Amygdala (tissue), 56 donors: Measurements from ENCODE around the gene ZXDC.

Experiments
- DNase-seq, 56 donors: peaks; one replicate each; lab custom pipeline; 2025; lab: John Stamatoyannopoulos, UW

Gene ZXDC

DNA sequence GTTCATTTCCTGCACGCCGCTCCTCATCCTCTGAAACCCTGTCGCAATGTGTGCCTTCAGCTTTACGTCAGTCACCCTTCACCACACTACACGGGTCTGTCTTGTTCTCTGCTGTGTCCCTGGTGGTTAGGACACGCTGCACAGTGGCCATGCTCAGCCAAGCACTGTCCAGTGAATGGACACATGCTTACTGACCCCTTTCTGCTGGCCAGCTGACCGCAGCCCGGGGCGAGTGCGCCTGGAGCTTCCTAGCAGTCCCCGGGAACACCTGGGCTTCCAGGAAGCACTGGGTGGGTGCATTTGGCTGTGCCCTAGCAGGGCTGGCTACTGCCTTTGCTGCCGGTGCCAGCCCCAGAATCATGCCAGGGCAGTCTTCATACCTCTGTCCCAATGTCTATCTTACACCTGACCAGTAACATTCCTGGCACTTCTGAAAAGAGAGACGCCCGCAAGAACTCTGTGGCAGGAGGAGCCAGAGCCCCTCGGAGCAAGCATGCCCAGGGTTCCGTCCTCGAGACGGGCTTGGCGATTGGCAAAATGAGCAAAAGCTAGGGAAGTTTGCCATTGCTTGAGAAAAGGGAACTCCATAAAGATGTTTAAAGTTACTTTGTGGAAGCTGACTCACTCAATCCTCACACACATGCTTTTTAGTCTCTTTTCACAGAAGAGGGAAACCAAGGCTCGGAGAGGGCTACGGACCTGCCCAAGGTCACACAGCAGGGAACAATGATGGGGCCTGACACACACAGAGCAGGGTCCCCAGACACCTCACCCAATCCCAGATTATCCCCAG, 15.7 kb upstream of the ZXDC start:
- DNase-seq = no peak

DNA sequence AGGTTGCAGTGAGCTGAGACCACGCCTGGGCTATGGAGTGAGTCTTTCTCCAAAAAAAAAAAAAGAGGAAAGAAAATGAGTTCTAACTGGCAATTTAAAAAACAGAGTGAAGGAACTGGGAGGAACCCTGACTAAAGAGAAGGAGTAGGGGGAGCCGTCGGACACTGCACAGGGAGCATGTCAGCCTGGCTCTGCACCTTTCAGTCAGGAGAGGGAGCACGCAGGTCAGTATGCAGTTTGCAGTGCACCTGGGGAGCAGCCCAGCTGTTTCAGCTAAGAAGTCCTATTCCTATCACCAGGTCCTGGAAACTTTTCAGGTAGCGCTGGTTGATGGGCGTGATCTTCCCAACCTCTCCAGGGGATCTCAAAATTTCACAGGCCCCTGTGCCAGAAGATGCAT, 14.9 kb upstream of the ZXDC start:
- DNase-seq = no peak

DNA sequence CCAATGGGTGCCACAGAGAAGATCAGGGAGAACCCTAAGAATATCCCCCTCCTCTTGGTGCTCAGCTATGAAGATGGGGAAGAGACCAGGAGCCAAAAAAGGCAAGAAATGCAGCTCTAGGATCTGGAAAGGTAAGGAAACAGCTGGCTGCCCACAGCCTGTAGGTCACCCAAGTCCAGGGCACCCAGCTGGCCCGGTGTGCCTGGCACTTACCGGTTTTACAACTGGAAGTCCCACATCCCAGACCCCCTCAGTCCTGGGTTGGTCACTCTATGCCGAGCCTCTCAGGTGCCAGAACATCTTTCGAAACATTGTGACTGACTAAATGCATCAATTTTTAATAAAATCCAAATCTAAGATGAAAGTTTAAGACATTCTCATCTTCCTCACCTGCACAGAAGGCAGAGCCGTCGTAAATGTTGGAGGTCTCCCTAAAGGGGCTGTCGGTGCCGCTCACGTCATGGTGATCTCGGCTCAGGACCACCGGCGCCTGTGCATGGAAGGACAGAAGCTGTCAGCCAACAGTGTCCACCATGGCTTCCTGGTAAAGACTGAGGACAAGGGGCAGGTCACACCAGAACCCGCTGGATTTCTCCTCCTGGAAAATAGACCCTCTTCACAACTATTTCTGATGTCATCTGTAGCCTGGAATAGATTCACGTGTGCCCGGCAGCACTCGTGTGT, 13.3 kb upstream of the ZXDC start:
- DNase-seq = no peak

DNA sequence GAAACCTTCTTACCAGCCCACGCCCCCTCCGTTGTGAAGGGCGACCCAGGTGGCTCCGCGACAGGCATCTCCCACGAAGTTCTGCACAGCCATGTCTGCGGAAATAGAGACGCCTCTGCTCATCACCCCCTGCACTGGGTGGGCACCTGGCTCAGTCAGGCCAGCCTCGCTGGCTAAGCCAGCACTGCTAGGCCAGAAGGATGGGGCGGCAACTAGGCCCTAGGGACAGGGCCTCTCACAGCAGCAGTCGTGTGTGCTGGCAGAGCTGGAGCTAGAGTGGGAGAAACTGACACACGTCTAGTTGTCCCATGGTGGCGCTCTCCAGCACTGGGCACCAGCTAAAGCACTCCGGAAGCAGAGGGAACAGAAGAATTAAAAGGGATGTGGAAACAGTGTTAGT, 12.5 kb upstream of the ZXDC start:
- DNase-seq = no peak

DNA sequence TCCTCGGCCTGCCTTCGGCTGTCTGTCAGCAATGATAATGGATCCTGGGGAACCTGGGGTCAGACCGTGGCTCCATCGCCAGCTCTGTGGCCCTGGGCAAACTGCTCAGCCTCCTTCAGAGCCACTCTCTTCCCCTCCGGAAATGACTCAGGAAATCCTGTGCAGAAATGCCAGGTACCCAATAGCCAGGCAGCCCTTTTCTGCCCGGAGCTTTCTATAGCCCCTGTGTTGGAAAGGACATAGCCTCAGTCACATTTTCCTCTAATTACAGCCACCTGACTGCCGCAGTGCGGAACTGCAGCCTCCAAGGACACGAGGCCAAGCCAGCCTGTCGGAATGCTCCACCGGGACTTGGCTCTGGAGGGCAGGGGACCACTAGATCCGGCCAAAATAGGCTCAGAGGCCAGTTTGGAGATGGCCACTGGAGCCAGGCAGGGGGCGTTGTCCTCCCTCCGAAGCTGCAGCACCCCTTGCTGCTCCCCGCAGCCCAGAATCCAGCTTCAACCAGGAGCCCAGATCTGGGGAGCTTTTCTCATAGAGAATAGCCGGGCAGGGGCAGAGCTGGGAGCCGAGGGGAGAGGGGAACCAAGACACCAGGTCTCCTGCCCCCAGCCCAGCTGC, 11.6 kb upstream of the ZXDC start:
- DNase-seq = peak in 7 of 56 donors; percentile 19 to 30 (median 22)

GRCh38 chr3:126486360-126486847, 10.7 kb upstream of the ZXDC start:
- no peak for DNase-seq

DNA sequence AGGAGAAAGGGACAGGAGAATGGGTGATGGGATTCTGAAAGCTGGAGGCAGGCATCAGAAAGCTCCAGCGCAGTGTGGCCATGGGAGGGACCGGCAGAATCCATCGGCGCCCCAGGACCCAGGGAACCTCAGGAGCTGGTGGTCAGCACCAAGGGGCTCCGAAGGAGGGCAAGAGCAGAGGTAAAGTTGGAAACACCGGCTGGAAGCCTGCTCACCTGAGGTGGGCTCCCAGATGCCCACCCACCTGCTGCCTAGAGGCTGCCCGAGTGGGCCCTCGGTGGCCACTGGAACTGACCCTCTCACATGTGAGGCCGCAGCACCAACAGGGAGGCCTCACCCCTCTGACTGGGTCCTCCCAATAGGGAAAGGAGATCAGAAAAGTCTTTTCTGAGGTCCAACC, 10.3 kb upstream of the ZXDC start:
- no peak for DNase-seq

- no peak for DNase-seq
Measured at GRCh38 chr3:126485176-126485897, 9.6 kb upstream of the ZXDC start.

- no peak for DNase-seq
Measured at GRCh38 chr3:126484662-126485061, 9.0 kb upstream of the ZXDC start.

- DNase-seq = no peak
Measured at GRCh38 chr3:126484148-126484547, 8.5 kb upstream of the ZXDC start.

- no peak for DNase-seq
Measured at GRCh38 chr3:126483321-126483761, 7.7 kb upstream of the ZXDC start.

DNA sequence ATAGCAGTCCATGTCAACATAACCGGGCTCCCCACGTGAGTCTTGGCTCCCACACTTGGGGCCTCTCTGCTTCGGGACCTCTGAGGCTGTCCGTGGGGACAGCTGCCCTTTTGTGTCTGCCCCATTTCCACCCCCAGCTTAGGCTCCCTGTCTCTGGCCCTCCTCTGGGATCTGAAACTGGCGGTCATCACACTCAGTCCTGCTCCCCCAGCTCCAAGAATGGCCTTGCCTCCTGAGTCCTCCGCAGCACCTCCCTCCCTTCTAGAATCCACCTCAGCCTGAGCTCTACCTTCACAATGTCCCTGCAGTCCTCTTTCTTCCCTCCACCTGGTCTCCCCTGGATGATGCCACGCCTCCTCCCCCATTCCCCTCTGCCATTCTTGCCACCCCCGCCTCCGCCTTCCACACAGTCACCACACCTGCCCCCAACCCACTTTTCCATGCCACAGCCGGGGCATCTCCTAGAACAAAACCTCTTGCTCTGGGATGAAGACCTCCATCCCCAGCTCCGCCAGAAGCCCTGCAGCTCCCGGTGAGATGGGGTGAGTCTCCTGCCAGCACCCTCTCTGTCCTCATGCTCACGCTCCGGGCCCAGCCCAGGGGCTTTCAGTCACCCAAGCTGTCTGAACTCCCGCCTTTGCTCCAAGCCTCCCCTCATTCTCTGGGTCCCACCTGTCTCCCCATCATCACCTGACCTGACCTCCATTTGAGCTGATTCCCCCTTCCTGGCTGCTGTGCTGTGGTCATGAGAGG, 7.0 kb upstream of the ZXDC start:
- no peak for DNase-seq

DNA sequence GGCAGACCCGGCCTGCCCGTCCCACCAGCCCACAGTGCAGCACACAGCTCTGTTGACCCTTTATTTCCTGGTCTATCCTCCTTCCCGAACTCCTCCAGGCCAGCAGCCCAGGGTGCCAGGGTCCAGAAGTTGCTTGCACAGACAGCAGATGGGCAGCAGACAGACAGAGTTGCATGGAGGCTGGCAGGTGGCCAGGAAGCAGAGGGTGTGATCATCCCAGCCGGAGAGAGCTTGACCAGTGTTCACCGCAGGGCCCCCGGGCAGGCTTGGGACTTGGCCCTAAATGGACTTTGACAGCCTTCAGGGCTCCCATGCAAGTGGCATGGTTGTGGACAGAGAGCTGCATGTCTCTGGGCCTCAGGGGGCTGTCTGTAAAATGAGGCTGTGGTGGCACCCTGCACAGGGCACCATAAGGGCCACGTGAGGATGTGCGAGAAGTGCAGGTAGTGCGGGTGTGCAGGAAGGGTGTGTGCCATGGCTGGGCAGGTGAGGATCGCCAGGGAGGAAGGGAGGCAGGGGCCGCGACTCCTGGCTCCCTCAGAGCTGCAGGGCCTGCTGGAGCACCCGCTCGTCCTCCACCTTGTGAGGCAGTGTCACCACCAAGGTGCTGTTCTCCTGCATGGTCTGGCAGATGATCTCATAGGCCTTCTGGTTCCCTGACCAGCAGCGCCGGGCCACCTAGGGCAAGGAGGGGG, 6.3 kb upstream of the ZXDC start:
- peak in 2 of 56 donors; percentile 21 to 26 for DNase-seq

DNA sequence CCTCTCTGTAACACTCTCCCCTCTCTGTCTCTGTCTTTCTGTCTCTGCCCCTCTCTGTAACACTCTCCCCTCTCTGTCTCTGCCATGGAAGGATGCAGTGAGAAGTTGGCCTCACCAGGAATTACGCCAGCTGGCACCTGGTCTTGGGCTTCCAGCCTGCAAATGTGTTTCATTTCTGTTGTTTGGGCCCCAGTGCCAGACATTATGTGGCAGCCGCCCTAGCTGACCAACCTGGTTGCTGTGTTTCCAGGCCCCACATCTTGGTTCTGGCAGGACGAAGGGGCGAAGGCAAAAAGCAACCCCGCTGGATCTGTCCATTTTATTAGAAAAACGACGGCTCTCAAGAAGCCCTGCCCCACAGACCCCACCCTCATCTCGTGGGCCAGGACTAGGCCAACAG, 5.2 kb upstream of the ZXDC start:
- DNase-seq = peak in 4 of 56 donors; percentile 14 to 28 (median 20)

- DNase-seq = no peak
Measured at GRCh38 chr3:126480206-126480605, 4.5 kb upstream of the ZXDC start.

DNA sequence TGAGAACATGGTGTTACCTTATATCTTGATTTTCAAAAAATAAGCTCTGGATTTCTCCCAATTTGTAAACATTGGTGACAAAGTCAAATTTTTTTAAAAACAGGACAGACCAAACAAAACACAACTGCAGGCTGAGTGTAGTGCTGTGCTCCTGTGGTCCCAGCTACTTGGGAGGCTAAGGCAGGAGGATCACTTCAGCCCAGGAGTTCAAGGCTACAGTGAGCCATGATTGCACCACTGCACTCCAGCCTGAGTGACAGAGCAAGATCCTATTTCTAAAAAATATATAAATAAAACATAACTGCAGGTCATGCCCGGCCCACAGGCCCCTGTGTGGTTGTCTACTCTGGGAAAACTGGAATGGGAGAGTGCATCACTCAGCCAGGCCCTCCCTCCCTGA, 4.0 kb upstream of the ZXDC start:
- DNase-seq = no peak

GRCh38 chr3:126478581-126479310, 3.1 kb upstream of the ZXDC start:
- no peak for DNase-seq

DNA sequence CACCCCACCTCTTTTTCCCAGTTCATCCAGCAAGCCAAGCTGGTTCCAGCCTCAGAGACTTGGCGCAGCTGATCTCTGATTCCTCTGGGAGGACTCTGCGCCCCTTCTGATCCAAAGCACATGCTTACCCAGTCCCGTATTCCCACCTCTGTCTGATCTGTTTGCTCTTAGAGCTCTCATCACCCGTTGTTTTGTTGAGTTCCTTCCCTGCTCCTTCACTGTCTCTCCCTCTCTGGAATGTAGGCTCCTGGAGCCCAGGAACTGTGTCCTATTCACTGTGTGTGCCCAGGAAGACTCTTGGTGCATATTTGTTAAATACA, 1.3 kb upstream of the ZXDC start:
- no peak for DNase-seq
